VCaP (cell line): ENCODE results near the gene DCTN3.
A peak's percentile ranks its signal among the peaks of the same experiment; 100 is the strongest.
"Not testable (repeated sequence)": the region's sequence is repeated elsewhere in the genome, so short reads cannot be mapped to it uniquely, and the experiment has no call there.

Experiments used
- H3K27ac ChIP-seq: fragments of 450-650 bp; 2 replicates; pipeline ENCODE4 v1.5.1; 2017
- TF ChIP-seq, protein P1 (sequence below): fragments of 450-650 bp; conservative IDR thresholded peaks from 2 replicates; pipeline ENCODE4 v1.5.1; 2017; ENCODE audit warnings: mild to moderate bottlenecking, moderate library complexity

The DCTN3 gene

DNA sequence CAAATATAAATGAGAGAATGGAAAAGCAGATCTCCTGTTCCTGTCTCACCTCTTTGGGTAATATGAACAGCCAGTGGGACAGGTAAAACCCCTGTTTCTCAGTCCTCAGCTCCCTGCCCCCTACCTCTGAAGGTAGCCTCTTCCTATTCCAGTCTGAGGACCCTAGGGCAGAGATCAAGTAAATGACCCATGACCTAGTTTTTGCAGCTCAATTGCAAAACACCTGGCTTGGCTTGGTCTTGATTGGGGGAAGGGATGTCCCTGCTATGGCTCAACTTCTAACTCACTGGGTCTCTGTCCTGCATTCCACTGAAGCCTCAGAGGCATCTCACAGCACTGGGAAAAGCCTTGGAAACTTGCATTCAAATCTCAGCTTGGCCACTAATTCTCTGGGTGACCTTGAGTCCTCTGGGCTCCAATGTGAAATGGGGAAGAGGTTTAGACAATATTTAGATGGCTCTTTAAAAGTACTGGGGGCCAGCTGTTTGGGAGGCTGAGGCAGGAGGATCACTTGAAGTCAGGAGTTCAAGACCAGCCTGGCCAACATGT lies 24.5 kb upstream of the DCTN3 start:
- no peak overlapping the region for H3K27ac ChIP-seq
- TF ChIP-seq, protein P1, sequence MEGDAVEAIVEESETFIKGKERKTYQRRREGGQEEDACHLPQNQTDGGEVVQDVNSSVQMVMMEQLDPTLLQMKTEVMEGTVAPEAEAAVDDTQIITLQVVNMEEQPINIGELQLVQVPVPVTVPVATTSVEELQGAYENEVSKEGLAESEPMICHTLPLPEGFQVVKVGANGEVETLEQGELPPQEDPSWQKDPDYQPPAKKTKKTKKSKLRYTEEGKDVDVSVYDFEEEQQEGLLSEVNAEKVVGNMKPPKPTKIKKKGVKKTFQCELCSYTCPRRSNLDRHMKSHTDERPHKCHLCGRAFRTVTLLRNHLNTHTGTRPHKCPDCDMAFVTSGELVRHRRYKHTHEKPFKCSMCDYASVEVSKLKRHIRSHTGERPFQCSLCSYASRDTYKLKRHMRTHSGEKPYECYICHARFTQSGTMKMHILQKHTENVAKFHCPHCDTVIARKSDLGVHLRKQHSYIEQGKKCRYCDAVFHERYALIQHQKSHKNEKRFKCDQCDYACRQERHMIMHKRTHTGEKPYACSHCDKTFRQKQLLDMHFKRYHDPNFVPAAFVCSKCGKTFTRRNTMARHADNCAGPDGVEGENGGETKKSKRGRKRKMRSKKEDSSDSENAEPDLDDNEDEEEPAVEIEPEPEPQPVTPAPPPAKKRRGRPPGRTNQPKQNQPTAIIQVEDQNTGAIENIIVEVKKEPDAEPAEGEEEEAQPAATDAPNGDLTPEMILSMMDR: no peak

DNA sequence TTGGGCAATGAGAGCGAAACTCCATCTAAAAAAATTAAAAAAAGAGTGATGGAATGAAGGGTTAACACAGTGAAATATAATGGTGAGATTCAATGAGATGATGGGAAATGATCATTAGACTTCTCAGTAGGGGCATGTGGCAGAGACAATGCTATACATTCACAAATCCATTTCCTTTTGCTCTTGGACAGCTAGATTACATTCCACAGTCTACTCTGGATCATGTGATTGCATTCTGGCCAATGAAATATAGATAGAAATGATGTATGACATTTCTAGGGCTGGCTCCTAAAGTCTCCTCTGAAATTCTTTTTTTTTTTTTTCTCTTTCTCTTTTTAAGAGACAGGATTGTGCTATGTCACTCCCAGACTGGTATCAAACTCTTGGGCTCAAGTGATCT lies 22.4 kb upstream of the DCTN3 start:
- H3K27ac ChIP-seq: no peak overlapping the region
- TF ChIP-seq, protein P1: no peak

DNA sequence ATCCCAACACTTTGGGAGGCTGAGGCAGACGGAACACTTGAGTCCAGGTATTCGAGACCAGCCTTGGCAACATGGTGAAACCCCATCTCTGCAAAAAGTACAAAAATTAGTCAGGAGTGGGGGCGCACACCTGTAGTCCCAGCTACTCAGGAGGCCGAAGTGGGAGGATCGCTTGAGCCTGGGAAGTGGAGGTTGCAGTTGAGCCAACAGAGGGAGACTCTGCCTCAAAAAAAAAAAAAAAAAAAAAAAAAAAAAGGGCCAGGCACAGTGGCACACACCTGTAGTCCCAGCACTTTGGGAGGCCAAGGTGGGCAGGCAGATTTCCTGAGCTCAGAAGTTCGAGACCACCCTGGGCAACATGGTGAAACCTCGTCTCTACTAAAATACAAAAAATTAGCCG lies 19.0 kb upstream of the DCTN3 start:
- H3K27ac ChIP-seq: not testable (repeated sequence)

DNA sequence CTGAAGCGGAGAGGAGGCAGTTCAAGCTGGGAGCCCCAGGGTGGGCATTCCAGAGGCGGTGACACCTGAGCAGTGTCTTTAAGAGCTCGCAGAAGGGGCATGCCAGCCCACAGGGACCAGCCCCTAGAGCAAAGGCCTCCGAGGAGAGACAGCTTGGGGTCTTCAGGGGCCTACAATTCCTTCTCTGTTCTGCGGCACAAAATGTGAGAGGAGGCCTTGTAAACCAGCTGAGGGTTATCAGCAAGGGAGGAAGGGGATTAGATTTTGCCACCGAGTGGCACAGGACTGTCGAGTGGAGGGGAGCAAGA lies 17.8 kb upstream of the DCTN3 start:
- H3K27ac ChIP-seq: peak overlapping the region; percentile 92
- TF ChIP-seq, protein P1: no peak

DNA sequence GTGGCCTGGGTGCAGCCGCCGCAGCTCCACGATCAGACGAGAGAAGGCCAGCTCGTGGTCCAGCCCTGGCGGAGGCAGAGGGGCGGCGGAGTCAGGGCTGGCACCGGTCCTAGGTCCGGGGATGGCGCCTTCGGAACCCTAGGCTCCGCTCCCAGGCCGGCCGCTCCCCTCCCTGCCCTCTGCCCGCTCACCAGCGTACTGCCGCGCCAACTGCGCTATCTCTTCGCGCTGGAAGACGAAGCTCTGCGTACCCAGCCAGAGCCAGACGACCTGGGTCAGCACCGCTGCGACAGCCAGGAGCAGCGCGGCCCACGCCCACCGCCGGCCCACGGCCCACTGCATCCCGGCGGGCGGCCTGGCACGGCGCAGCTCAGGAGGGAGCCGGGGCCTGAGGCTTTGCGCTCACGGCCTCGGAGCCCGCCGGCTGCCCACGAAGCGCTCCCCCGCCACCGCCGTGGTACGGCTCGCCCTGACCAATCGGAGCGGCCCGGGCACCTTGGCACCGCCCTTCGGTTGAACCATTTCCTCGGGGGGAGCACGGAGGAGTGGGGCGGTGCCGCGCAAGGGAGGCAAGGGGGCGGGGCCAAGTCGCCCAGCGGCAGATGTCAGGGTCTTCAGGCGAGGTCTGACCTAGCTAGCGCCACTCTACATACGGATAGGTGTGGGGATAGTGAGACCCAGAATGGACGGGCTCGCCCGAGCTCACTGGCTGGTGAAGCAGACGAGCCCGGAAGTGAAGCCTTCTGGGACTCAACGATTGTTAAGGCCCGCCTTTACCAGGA lies 17.3 kb upstream of the DCTN3 start, which contains the start of gene SIGMAR1:
Gene SIGMAR1, minus strand, starts transcription at position 432 of the 782 bp plus-strand sequence. Its CDS starts 90 bp downstream, at position 342.
- H3K27ac ChIP-seq: peak within 1 kb of the TSS; percentile 92

DNA sequence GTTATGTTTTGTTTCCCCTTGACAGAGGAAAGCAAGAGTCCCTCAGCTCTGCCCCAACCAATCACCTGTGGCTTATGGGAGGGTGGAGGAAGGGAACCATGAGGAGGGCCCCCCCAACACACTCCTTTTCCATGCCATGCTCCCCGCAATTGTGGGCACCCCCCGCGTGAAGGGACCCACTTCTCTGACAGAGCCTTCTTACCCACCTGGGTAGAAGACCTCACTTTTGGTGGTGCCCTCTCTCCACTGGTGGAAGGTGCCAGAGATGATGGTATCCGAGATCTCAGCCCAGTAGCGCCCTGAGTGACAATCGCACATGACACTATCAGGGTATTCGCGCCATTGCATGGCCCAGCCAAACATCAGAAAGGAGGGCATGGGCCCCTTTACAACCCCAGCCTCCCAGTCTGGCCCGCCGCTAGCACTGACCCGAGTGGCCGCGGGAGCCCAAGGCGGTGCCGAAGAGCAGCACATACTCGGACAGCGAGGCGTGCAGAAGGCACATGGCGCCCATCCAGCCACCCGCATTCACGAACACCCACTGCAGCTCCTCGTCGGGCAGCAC lies 16.6 kb upstream of the DCTN3 start:
- peak overlapping the region; percentile 92 for H3K27ac ChIP-seq
- TF ChIP-seq, protein P1: no peak

More for the DNA sequence above, 17.3 kb upstream of the DCTN3 start, which contains the start of gene SIGMAR1:
- TF ChIP-seq, protein P1: no peak

DNA sequence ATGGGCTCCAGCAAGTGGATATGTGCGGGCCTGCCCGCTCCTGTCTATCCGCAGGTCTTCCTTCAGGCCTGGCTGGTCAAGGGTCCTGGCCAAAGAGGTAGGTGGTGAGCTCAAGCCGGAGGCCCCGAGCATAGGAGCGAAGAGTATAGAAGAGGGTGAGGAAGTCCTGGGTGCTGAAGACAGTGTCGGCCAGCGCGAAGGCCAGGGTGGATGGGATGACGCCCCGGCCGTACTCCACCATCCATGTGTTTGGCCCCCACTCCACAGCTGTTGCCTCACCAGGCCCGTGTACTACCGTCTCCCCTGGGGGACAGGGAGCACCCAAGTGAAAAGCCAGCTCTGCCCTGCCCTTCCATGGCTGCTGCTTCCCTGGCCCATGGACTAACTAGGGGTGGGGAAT lies 15.3 kb upstream of the DCTN3 start:
- TF ChIP-seq, protein P1: no peak
- peak overlapping the region; percentile 92; the same call in 1 of the 2 replicates for H3K27ac ChIP-seq
